HCT116 (cell line): ENCODE results near the gene DIP2C. TPM values are rescaled to one million over a fixed set of nuclear protein-coding genes. Genes with fewer than 3 reads are reported as not detected.

Source experiments
- ATAC-seq: fragments of 200-7000 bp; cut with Tn5 transposase; 2 replicates; pipeline ENCODE4 v1.9.1; 2020; ENCODE audit warnings: mild to moderate bottlenecking, moderate library complexity
- BruUV-seq: library from RNA; stranded (reverse); fragments of 400-500 nt; replicated peaks from 2 replicates; lab custom pipeline; 2021; lab: Mats Ljungman, UMichigan
- CTCF ChIA-PET: fragments of 300-600 bp; sonication (Branson Sonifier 250); formaldehyde crosslinking; loops from one replicate; lab custom pipeline; 2021; ENCODE audit warnings: antibody characterized with exemption; lab: Charles Lee
- POLR2A ChIA-PET: fragments of 300-600, 350-600 bp; sonication (Branson Sonifier 250); formaldehyde crosslinking; loops from one replicate; lab custom pipeline; 2021; ENCODE audit warnings: antibody characterized with exemption; lab: Charles Lee
- RAD21 ChIA-PET, 2 experiments: fragments of 300-600 bp; sonication (Branson Sonifier 250); formaldehyde crosslinking; loops; one replicate each; lab custom pipeline; 2023; ENCODE audit warnings: low total read pairs in 2 of 2; ENCODE audit not compliant: uncharacterized antibody in 2 of 2, unreplicated experiment in 2 of 2, low non-redundant PET in 1 of 2; lab: Charles Lee
- DNase-seq: peaks from one replicate; pipeline ENCODE4 v3.0.0-alpha.2; 2010; ENCODE audit warnings: low read depth, low spot score
- H2AFZ ChIP-seq: fragments of 200-600 bp; shearing (Covaris generic), sonication (generic); 2 replicates; pipeline ENCODE4 v1.6.1; 2017; ENCODE audit warnings: low read depth, mixed run types, mixed read lengths, antibody characterized with exemption, low read length; ENCODE audit not compliant: poor library complexity, severe bottlenecking
- H3K27ac ChIP-seq: 2 replicates; pipeline ENCODE4 v1.5.1; 2012; ENCODE audit warnings: low read depth, low read length
- H3K27me3 ChIP-seq: fragments of 200-600 bp; sonication (generic); 2 replicates; pipeline ENCODE4 v1.6.1; 2016; ENCODE audit warnings: mixed run types, low read length, mixed read lengths; ENCODE audit not compliant: insufficient read depth
- H3K36me3 ChIP-seq, 2 experiments: fragments of 200-500 bp in 1 of 2; fragments of 200-600 bp in 1 of 2; sonication (Bioruptor generic) in 1 of 2; sonication (generic) in 1 of 2; 2 replicates each; pipeline versions ENCODE4 v1.5.1 to v1.6.1; 2014 to 2016; ENCODE audit warnings: low read length in 2 of 2, inconsistent platforms in 1 of 2, mixed read lengths in 1 of 2, mixed run types in 1 of 2; ENCODE audit not compliant: insufficient read depth in 2 of 2, control insufficient read depth in 1 of 2
- H3K4me1 ChIP-seq, 2 experiments: fragments of 200-600 bp in 1 of 2; sonication (generic) in 1 of 2; 2 replicates each; pipeline versions ENCODE4 v1.5.1 to v1.6.1; 2012 to 2017; ENCODE audit warnings: low read length in 2 of 2, inconsistent platforms in 1 of 2, mild to moderate bottlenecking in 1 of 2, mixed read lengths in 1 of 2, mixed run types in 1 of 2, moderate library complexity in 1 of 2; ENCODE audit not compliant: insufficient read depth in 2 of 2, control insufficient read depth in 1 of 2
- H3K4me2 ChIP-seq: fragments of 200-600 bp; sonication (generic); 2 replicates; pipeline ENCODE4 v1.6.1; 2017; ENCODE audit warnings: mixed run types, low read length, mixed read lengths
- H3K4me3 ChIP-seq, 2 experiments: fragments of 200-600 bp in 1 of 2; sonication (generic) in 1 of 2; replicated peaks in 1 of 2; 2 replicates each; pipeline ENCODE4 v1.5.1; 2011 to 2016; ENCODE audit warnings: low read length in 2 of 2, control low read depth in 1 of 2, low read depth in 1 of 2, mild to moderate bottlenecking in 1 of 2, mixed read lengths in 1 of 2, mixed run types in 1 of 2
- H3K79me2 ChIP-seq: fragments of 200-600 bp; sonication (generic); 2 replicates; pipeline ENCODE4 v1.6.1; 2017; ENCODE audit warnings: mild to moderate bottlenecking, mixed run types, low read length, moderate library complexity, mixed read lengths; ENCODE audit not compliant: insufficient read depth
- H3K9ac ChIP-seq: fragments of 200-600 bp; sonication (generic); 2 replicates; pipeline ENCODE4 v1.6.1; 2016; ENCODE audit warnings: low read length, mixed read lengths
- H3K9me2 ChIP-seq: fragments of 200-600 bp; sonication (generic), shearing (Covaris generic); 2 replicates; pipeline ENCODE4 v1.6.1; 2017; ENCODE audit warnings: mixed run types, mild to moderate bottlenecking, moderate library complexity; ENCODE audit not compliant: insufficient read depth
- H3K9me3 ChIP-seq, 2 experiments: fragments of 200-500 bp in 1 of 2; fragments of 200-600 bp in 1 of 2; sonication (Bioruptor generic) in 1 of 2; sonication (generic) in 1 of 2; 2 replicates each; pipeline ENCODE4 v1.6.1; 2014 to 2017; ENCODE audit warnings: low read length in 2 of 2, mixed read lengths in 2 of 2, inconsistent platforms in 1 of 2, low read depth in 1 of 2, mild to moderate bottlenecking in 1 of 2, mixed run types in 1 of 2, moderate library complexity in 1 of 2; ENCODE audit not compliant: control insufficient read depth in 1 of 2, insufficient read depth in 1 of 2
- H4K20me1 ChIP-seq: fragments of 200-600 bp; sonication (generic), shearing (Covaris generic); 2 replicates; pipeline ENCODE4 v1.6.1; 2017; ENCODE audit warnings: mixed run types, mild to moderate bottlenecking, moderate library complexity; ENCODE audit not compliant: insufficient read depth
- CBX3 ChIP-seq: IDR thresholded peaks from 2 replicates; pipeline ENCODE4 v1.6.1; 2012; ENCODE audit warnings: low read depth
- CEBPB ChIP-seq: IDR thresholded peaks from 2 replicates; pipeline ENCODE4 v1.6.1; 2012; ENCODE audit warnings: low read depth
- EGR1 ChIP-seq: IDR thresholded peaks from 2 replicates; pipeline ENCODE4 v1.6.1; 2012; ENCODE audit warnings: low read depth
- ELF1 ChIP-seq: IDR thresholded peaks from 2 replicates; pipeline ENCODE4 v1.6.1; 2012; ENCODE audit warnings: low read depth, borderline replicate concordance
- EZH2phosphoT487 ChIP-seq: fragments of 200-600 bp; IDR thresholded peaks from 2 replicates; pipeline ENCODE4 v1.6.1; 2018; ENCODE audit warnings: antibody characterized with exemption, borderline replicate concordance
- FOSL1 ChIP-seq: IDR thresholded peaks from 2 replicates; pipeline ENCODE4 v1.6.1; 2012; ENCODE audit warnings: low read depth
- SIN3A ChIP-seq: IDR thresholded peaks from 2 replicates; pipeline ENCODE4 v1.6.1; 2012; ENCODE audit warnings: low read depth
- SP1 ChIP-seq: IDR thresholded peaks from 2 replicates; pipeline ENCODE4 v1.6.1; 2012; ENCODE audit warnings: low read depth
- TCF7L2 ChIP-seq: IDR thresholded peaks from 2 replicates; pipeline ENCODE4 v1.7.0; 2011; ENCODE audit warnings: borderline replicate concordance, inconsistent platforms; ENCODE audit not compliant: insufficient read depth, insufficient read length; ENCODE audit errors: extremely low read depth
- ZNF274 ChIP-seq: fragments of 200-500 bp; sonication (Bioruptor generic); IDR thresholded peaks from 2 replicates; pipeline ENCODE4 v1.6.1; 2014; ENCODE audit warnings: mild to moderate bottlenecking, low read depth, low read length, inconsistent platforms
- intact Hi-C: fragments of 100-400 bp; cut with micrococcal nuclease; formaldehyde crosslinking; loops from 2 replicates; pipeline ENCODE4 v1.10.0; 2022
- total RNA-seq: library from RNA; stranded (reverse); gene quantifications from one replicate; pipeline ENCODE4 v1.2.1, GENCODE V29; 2021; ENCODE audit not compliant: unreplicated experiment
- TF ChIP-seq, protein P1 (sequence below), 3 experiments: fragments of 200-600 bp in 1 of 3; sonication (generic) in 1 of 3; IDR thresholded peaks in 2 of 3; conservative IDR thresholded peaks in 1 of 3; 2 replicates each; pipeline ENCODE4 v1.5.1; 2012 to 2017; ENCODE audit warnings: low read depth in 2 of 3, low read length in 2 of 3, antibody characterized with exemption in 1 of 3, borderline replicate concordance in 1 of 3, control low read depth in 1 of 3, mild to moderate bottlenecking in 1 of 3, mixed read lengths in 1 of 3, mixed run types in 1 of 3, moderate library complexity in 1 of 3; ENCODE audit not compliant: insufficient read depth in 1 of 3
- TF ChIP-seq, protein P2 (sequence below): IDR thresholded peaks from 2 replicates; pipeline ENCODE4 v1.6.1; 2011; ENCODE audit warnings: mild to moderate bottlenecking, low read length, moderate library complexity; ENCODE audit not compliant: insufficient replicate concordance; ENCODE audit errors: extremely low read depth

DIP2C gene
- total RNA-seq, 1 experiment from 2014 or later, result 15.4 TPM

GRCh38 chr10:397321-398068 lies 292.0 kb downstream of the DIP2C start (continued):
- TF ChIP-seq FOSL1, result no peak
- TF ChIP-seq, protein P1, sequence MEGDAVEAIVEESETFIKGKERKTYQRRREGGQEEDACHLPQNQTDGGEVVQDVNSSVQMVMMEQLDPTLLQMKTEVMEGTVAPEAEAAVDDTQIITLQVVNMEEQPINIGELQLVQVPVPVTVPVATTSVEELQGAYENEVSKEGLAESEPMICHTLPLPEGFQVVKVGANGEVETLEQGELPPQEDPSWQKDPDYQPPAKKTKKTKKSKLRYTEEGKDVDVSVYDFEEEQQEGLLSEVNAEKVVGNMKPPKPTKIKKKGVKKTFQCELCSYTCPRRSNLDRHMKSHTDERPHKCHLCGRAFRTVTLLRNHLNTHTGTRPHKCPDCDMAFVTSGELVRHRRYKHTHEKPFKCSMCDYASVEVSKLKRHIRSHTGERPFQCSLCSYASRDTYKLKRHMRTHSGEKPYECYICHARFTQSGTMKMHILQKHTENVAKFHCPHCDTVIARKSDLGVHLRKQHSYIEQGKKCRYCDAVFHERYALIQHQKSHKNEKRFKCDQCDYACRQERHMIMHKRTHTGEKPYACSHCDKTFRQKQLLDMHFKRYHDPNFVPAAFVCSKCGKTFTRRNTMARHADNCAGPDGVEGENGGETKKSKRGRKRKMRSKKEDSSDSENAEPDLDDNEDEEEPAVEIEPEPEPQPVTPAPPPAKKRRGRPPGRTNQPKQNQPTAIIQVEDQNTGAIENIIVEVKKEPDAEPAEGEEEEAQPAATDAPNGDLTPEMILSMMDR (IDR thresholded peaks at IDR 0.05 in 2 of 3, conservative IDR thresholded peaks at IDR 0.05 in 1 of 3; ENCODE audit: borderline replicate concordance in 1 of 3, insufficient read depth in 1 of 3, low read depth in 2 of 3, low read length in 2 of 3), result no peak
- no peak for TF ChIP-seq CBX3
- no peak for TF ChIP-seq SIN3A
- TF ChIP-seq, protein P2, sequence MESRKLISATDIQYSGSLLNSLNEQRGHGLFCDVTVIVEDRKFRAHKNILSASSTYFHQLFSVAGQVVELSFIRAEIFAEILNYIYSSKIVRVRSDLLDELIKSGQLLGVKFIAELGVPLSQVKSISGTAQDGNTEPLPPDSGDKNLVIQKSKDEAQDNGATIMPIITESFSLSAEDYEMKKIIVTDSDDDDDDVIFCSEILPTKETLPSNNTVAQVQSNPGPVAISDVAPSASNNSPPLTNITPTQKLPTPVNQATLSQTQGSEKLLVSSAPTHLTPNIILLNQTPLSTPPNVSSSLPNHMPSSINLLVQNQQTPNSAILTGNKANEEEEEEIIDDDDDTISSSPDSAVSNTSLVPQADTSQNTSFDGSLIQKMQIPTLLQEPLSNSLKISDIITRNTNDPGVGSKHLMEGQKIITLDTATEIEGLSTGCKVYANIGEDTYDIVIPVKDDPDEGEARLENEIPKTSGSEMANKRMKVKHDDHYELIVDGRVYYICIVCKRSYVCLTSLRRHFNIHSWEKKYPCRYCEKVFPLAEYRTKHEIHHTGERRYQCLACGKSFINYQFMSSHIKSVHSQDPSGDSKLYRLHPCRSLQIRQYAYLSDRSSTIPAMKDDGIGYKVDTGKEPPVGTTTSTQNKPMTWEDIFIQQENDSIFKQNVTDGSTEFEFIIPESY, result no peak
- no peak for TF ChIP-seq TCF7L2
- no peak for TF ChIP-seq EGR1
- no peak for TF ChIP-seq SP1
- TF ChIP-seq, all 23 proteins: peak for 0

DNA sequence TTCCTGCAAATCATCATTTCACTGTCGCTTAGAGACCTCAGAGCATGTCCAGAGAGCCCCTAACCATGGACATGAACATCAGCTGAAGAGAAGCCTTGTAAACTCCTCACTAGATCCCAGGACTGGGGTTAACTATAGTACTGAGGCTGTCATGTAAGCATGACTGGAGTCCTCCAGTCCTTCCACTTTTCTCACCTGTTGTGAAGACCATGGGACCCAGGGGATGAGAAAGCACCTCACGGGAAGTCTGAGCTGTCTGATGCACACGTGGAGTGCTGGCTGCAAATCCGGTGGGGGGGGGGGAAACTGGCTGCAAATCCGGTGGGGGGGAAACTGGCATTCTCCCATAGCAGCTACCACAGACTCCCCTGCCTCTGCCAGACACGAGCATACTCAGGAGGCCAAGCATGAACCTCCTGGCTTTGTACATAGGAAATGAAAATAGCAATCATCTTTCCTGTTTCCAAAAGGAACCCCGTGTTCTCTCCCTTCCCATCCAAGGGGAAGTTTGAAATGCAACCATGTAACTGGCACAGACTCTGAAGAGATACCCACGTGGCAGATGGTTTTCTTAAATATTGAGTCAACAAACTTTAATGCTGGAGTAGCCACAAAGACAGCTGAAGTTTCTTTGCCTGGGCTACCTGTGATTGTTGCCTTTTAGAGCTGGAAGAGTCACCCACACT lies 292.8 kb downstream of the DIP2C start:
- no peaks in the 10 kb centered on the region for H4K20me1 ChIP-seq
- H3K27me3 ChIP-seq, result no peaks in the 10 kb centered on the region
- ATAC-seq, result no peak
- H3K9ac ChIP-seq, result no peak overlapping the region
- no peak overlapping the region for H3K27ac ChIP-seq
- RAD21 ChIA-PET, result no interaction called here
- H3K4me3 ChIP-seq, result no peak overlapping the region
- no peaks in the 10 kb centered on the region for H3K9me2 ChIP-seq
- no peaks in the 10 kb centered on the region for H3K9me3 ChIP-seq
- CTCF ChIA-PET, result interaction anchor here (1.1 kb wide), 1 partner anchor 19 kb away, joined by 3 read pairs; no protein-coding TSS in a partner anchor
- POLR2A ChIA-PET, result no interaction called here
- DNase-seq, result no peak
- no peaks in the 10 kb centered on the region for H3K36me3 ChIP-seq
- no peak overlapping the region for H2AFZ ChIP-seq
- H3K79me2 ChIP-seq, result no peaks in the 10 kb centered on the region
- no peak overlapping the region for H3K4me2 ChIP-seq
- BruUV-seq, result no TSS peak
- intact Hi-C loops, result no loop called here
- 0 out of 4 replicates have a peak, but pooled peaks cover 0 to 5% of the 10 kb centered on the region in 2 experiments for H3K4me1 ChIP-seq
- TF ChIP-seq FOSL1 (no peak), ELF1 (no peak), SIN3A (no peak), CEBPB (no peak), EGR1 (no peak), ZNF274 (no peak), EZH2phosphoT487 (no peak)
- TF ChIP-seq, protein P2, result no peak
- TF ChIP-seq, protein P1 (IDR thresholded peaks at IDR 0.05 in 2 of 3, conservative IDR thresholded peaks at IDR 0.05 in 1 of 3; ENCODE audit: borderline replicate concordance in 1 of 3, insufficient read depth in 1 of 3, low read depth in 2 of 3, low read length in 2 of 3), result no peak
